ENCODE results near the gene SOCS7.
"Not testable (repeated sequence)": the region's sequence is repeated elsewhere in the genome, so short reads cannot be mapped to it uniquely, and the experiment has no call there.

Gene SOCS7

GRCh38 chr17:38421871-38422827 lies 70.5 kb downstream of the SOCS7 start:
- no peak for DNase-seq

- no peak for DNase-seq
These were observed 72.8 kb downstream of the SOCS7 start for GRCh38 chr17:38424297-38424972.

- peak; percentile 37 to 63 for DNase-seq
These were observed 73.4 kb downstream of the SOCS7 start for GRCh38 chr17:38425031-38425430.

DNA sequence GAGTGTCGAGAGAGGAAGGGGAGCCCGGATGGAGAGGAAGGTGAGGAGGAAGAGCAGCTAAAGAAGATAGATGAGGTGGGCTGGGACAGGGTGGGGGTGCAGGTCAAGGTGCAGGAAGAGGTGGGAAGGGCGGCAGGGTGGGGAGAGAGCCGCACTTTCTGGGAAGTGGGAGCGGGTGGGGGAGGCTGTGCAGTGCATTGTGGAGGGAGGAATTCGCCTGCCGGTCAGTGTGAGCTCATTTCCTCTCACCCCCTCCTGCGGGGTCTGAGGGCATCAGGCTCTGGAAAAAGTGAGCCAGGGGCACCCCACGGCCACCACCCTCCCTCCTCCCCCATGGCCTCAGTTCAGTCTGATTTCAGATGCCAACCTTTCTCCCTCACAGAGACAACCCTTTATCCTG lies 74.1 kb downstream of the SOCS7 start:
- DNase-seq = no peak

GRCh38 chr17:38426441-38426840 lies 74.8 kb downstream of the SOCS7 start:
- no peak for DNase-seq

- DNase-seq = no peak
These were observed 75.7 kb downstream of the SOCS7 start for GRCh38 chr17:38427160-38427949.

- peak; percentile 25 to 42 for DNase-seq
These were observed 76.5 kb downstream of the SOCS7 start, which contains the start of gene ARHGAP23 for GRCh38 chr17:38428112-38428642. Gene ARHGAP23 (plus strand): TSS chr17:38428464. CDS start chr17:38428486, 22 bp downstream.

DNA sequence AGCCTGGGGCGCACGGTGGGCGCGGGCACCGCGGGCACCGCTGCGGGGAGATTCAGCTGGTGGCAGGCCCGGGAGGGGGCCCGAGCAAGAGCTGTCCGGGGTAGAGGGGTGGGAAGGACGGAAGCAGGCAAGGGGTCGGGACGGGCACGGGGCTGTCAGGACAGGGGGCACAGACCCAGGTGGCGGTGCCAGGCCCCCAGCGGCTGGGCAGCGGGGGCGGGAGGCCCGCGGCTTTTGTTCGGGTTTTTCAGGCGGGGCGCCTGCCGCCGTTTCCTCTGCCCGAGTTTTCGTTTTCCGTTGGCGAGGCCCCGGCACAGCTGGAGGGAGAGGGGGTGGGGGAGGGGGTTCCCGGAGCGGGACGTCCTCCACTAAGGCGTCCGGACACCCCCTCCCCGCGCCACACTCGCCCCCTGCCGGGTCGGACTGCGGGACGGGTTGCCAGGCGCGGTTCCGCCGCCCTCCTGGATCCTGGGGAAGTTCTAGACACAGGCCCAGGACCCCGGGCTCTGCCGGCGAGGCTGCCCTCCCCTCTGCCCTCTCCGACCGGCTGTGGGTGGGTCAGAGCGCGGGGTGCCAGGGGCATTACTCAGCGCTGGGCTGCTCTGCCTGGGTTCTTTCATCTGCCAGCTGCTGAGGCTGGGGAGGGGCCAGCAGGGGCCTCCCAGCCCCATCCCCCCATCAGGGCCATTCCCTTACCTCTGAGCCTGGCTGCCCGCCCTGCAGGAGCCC lies 77.2 kb downstream of the SOCS7 start:
- DNase-seq = no peak

GRCh38 chr17:38429476-38430100 lies 77.9 kb downstream of the SOCS7 start:
- no peak for DNase-seq

- DNase-seq = no peak
These were observed 78.7 kb downstream of the SOCS7 start for GRCh38 chr17:38430316-38430715.

- DNase-seq = no peak
These were observed 79.2 kb downstream of the SOCS7 start for GRCh38 chr17:38430822-38431221.

- no peak for DNase-seq
These were observed 79.9 kb downstream of the SOCS7 start for GRCh38 chr17:38431346-38432145.

- no peak for DNase-seq
These were observed 82.6 kb downstream of the SOCS7 start for GRCh38 chr17:38434178-38434665.

DNA sequence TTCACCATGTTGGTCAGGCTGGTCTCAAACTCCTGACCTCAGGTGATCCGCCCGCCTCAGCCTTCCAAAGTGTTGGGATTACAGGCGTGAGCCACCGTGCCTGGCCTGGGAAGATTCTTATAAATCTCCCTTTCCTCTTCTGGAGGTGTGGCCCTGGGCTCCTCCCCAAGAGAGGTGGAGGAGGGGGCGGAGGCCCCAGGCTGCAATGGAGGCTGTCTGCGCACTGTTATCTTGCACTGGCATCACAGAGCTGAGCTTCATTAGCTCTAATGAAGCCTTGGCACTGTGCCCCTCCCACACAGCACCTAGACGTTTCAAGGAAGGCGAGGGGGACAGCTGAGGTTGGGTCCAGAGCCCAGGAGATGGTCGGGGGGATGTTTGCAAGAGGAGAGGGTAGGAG lies 84.2 kb downstream of the SOCS7 start:
- DNase-seq = no peak

- DNase-seq = no peak
These were observed 84.7 kb downstream of the SOCS7 start for GRCh38 chr17:38436386-38436785.

- DNase-seq = not testable (repeated sequence)
These were observed 85.7 kb downstream of the SOCS7 start for GRCh38 chr17:38437313-38437712.

DNA sequence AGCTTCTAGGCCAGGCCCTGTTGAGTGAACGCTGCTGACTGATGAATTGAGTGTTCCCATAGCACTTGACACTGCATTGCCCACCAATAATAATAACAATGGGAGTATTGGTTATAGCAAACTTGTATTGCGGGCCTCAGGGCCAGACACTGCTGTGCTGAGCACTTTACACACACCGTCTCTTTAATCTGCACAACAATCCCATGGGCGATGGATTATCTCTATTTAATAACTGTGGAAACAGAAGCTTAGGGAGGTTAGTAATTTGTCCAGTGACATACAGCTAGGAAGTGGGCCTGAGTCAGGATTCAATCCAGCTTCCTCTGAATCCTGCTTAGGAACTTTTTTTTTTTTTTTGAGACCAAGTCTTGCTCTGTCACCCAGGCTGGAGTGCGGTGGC lies 87.8 kb downstream of the SOCS7 start:
- DNase-seq = no peak

DNA sequence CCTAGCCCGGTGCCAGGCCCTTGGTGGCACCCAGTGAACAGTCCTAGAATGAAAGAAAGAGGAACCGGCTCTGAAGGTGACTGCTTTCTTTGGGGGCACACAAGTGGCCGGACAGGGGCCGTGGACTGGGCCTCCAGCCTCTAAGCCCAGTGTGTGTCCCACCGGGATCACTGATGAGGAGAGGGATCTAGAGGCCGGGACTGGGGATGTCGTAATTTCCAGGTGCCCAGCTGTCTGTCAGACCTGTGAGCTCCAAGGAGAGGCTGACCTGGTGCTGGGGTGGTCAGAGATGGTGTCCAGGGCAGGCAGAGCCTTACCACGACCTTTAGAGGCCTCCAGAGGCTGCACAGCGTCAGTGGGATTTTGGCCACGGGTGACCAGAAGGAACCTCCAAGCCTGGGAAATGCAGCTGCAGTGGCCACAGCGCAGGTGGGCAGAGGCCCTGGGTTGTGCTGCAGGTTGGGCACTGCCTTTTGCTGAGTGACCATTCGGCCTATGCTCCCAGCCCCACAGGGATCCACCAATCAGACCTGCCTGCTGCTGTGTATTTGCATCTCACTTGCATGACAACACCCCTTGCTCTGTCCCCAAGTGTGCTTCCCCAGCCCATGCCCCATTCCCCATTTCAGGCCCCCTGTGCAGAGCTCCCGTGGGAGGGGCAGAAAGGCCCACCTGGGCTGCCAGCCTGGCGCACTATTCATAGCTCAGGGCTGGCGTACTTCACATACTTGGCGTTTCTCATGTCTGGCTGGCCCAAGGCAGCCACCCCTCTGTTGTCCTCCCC lies 89.2 kb downstream of the SOCS7 start:
- no peak for DNase-seq

GRCh38 chr17:38441429-38442061 lies 89.9 kb downstream of the SOCS7 start:
- DNase-seq = no peak
